Measurements from ENCODE around the gene MYOZ2.

DNA sequence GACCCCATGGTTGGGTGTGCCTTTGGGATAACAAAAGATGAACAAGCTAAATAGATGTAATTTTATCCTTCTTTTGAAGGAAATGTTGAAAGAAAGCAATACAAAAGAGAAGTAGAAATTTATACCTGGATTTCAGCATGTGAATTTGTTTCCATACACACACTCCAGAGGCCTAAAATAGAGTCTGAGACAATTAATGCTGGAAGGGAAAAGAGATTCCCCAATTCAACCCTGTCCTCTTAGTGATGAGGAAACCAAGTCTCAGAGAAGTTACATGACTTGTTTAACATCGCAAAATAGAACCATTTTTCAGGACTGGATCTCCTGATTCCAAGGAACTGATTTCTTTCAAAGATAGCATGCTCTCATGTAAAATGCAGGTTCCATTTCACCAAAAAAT lies 37.3 kb upstream of the MYOZ2 start:
- TF ChIP-seq TAF1 (IDR thresholded peaks at IDR 0.05; ENCODE audit: borderline replicate concordance, low read depth, low read length) (no peak), POLR2A (IDR thresholded peaks at IDR 0.05; ENCODE audit: low read depth, low read length) (no peak), POLR2AphosphoS5 (IDR thresholded peaks at IDR 0.05; ENCODE audit: low read depth, low read length) (no peak)

Data from GM12892 (cell line).